Measurements from ENCODE around the gene CEMIP. TPM values are rescaled to one million over a fixed set of nuclear protein-coding genes. Genes with fewer than 3 reads are reported as not detected.

Gene CEMIP
- under 1 TPM; 0.17 to 0.23 TPM for total RNA-seq
- under 1 TPM in 1 of 2 donors, not detected in 1; 0.03 TPM for polyA plus RNA-seq

- Histone ChIP-seq H3K27me3 (ENCODE audit: insufficient read depth, low read length) (peaks cover 22% of the 10 kb centered on the region), H3K4me1 (ENCODE audit: insufficient read depth, low read length) (peaks cover 5% of the 10 kb centered on the region), H3K27ac (ENCODE audit: low read depth, low read length) (no peak within 1 kb of the TSS), H3K36me3 (ENCODE audit: insufficient read depth, low read length) (no peaks in the 10 kb centered on the region), H3K9me3 (ENCODE audit: control insufficient read depth in 1 of 2, low read length in 2 of 2) (no peaks in the 10 kb centered on the region), H3K4me3 (ENCODE audit: low read length in 2 of 2) (no peak within 1 kb of the TSS)
- H3K27me3 Mint-ChIP-seq: peaks cover 9 to 28% of the 10 kb centered on the region in 2 donors
- ChIA-PET CTCF (ENCODE audit: partially characterized antibody) (interaction anchor here (0.6 to 9.1 kb wide), 2 partner anchors 181 to 326 kb away, joined by 3 to 138 read pairs; no protein-coding TSS in a partner anchor), POLR2A (ENCODE audit: partially characterized antibody) (no interaction called here)
- H3K4me3 Mint-ChIP-seq: peak within 1 kb of the TSS in 7 of 8 donors; percentile 35 to 81 (median 76)
- peak in 2 of 5 donors; percentile 9 to 14 for DNase-seq
- no peaks in the 10 kb centered on the region for H3K36me3 Mint-ChIP-seq
- intact Hi-C loops (cut with micrococcal nuclease): no loop called here
- H3K27ac Mint-ChIP-seq: no peak within 1 kb of the TSS
- peaks cover 8 to 25% (median 12%) of the 10 kb centered on the region in 4 donors for H3K4me1 Mint-ChIP-seq
- no peaks in the 10 kb centered on the region for H3K9me3 Mint-ChIP-seq
Measured at GRCh38 chr15:80778964-80779657, at the start of gene CEMIP. CEMIP (plus strand) TSS chr15:80779370; CDS start chr15:80873880, 94,510 bp downstream.

GRCh38 chr15:80730387-80730786, 48.8 kb upstream of the CEMIP start:
- CTCF ChIA-PET (ENCODE audit: partially characterized antibody): no interaction called here
- Mint-ChIP-seq H3K4me1 (peaks cover 0 to 2% (median 0%) of the 10 kb centered on the region in 4 donors), H3K9me3 (peaks cover 0 to 4% (median 2%) of the 10 kb centered on the region in 8 donors), H3K36me3 (peaks cover 0 to 4% of the 10 kb centered on the region in 2 donors), H3K4me3 (no peak overlapping the region), H3K27me3 (no peaks in the 10 kb centered on the region), H3K27ac (no peak overlapping the region)
- intact Hi-C loops (cut with micrococcal nuclease): no loop called here
- Histone ChIP-seq H3K27me3 (ENCODE audit: insufficient read depth, low read length) (no peaks in the 10 kb centered on the region), H3K27ac (ENCODE audit: low read depth, low read length) (no peak overlapping the region), H3K4me1 (ENCODE audit: insufficient read depth, low read length) (no peaks in the 10 kb centered on the region), H3K36me3 (ENCODE audit: insufficient read depth, low read length) (no peaks in the 10 kb centered on the region), H3K4me3 (ENCODE audit: low read length in 2 of 2) (no peak overlapping the region), H3K9me3 (ENCODE audit: control insufficient read depth in 1 of 2, low read length in 2 of 2) (no peaks in the 10 kb centered on the region)
- POLR2A ChIA-PET (ENCODE audit: partially characterized antibody): no interaction called here
- no peak for DNase-seq

GRCh38 chr15:80730926-80731325, 48.2 kb upstream of the CEMIP start:
- no peaks in the 10 kb centered on the region for H3K27me3 ChIP-seq (ENCODE audit: insufficient read depth, low read length)

GRCh38 chr15:80732167-80732566, 47.0 kb upstream of the CEMIP start:
- POLR2A ChIA-PET (ENCODE audit: partially characterized antibody): interaction anchor here (0.8 kb wide), 1 partner anchor 9 kb away, joined by 3 read pairs; no protein-coding TSS in a partner anchor
- H3K27me3 Mint-ChIP-seq: no peaks in the 10 kb centered on the region
- no peaks in the 10 kb centered on the region for H3K4me1 ChIP-seq (ENCODE audit: insufficient read depth, low read length)
- peaks cover 0 to 2% (median 0%) of the 10 kb centered on the region in 4 donors for H3K4me1 Mint-ChIP-seq
- no peaks in the 10 kb centered on the region for H3K36me3 ChIP-seq (ENCODE audit: insufficient read depth, low read length)
- H3K27me3 ChIP-seq (ENCODE audit: insufficient read depth, low read length): no peaks in the 10 kb centered on the region
- no peak overlapping the region for H3K27ac ChIP-seq (ENCODE audit: low read depth, low read length)
- no peaks in the 10 kb centered on the region for H3K9me3 ChIP-seq (ENCODE audit: control insufficient read depth in 1 of 2, low read length in 2 of 2)
- intact Hi-C loops (cut with micrococcal nuclease): no loop called here
- H3K27ac Mint-ChIP-seq: no peak overlapping the region
- H3K36me3 Mint-ChIP-seq: no peaks in the 10 kb centered on the region
- DNase-seq: no peak
- CTCF ChIA-PET (ENCODE audit: partially characterized antibody): no interaction called here
- H3K4me3 ChIP-seq (ENCODE audit: low read length in 2 of 2): no peak overlapping the region
- H3K4me3 Mint-ChIP-seq: no peak overlapping the region
- no peaks in the 10 kb centered on the region for H3K9me3 Mint-ChIP-seq

More at GRCh38 chr15:80730926-80731325, 48.2 kb upstream of the CEMIP start:
- no peaks in the 10 kb centered on the region for H3K4me1 ChIP-seq (ENCODE audit: insufficient read depth, low read length)
- Mint-ChIP-seq H3K27me3 (no peaks in the 10 kb centered on the region), H3K4me1 (peaks cover 0 to 2% (median 0%) of the 10 kb centered on the region in 4 donors), H3K9me3 (peaks cover 0 to 4% (median 2%) of the 10 kb centered on the region in 8 donors), H3K27ac (no peak overlapping the region), H3K36me3 (peaks cover 0 to 4% of the 10 kb centered on the region in 2 donors), H3K4me3 (no peak overlapping the region)
- ChIA-PET CTCF (ENCODE audit: partially characterized antibody) (no interaction called here), POLR2A (ENCODE audit: partially characterized antibody) (interaction anchor here (0.5 kb wide), 1 partner anchor 14 kb away, joined by 3 read pairs; no protein-coding TSS in a partner anchor)
- H3K36me3 ChIP-seq (ENCODE audit: insufficient read depth, low read length): no peaks in the 10 kb centered on the region
- H3K9me3 ChIP-seq (ENCODE audit: control insufficient read depth in 1 of 2, low read length in 2 of 2): no peaks in the 10 kb centered on the region
- H3K27ac ChIP-seq (ENCODE audit: low read depth, low read length): no peak overlapping the region
- H3K4me3 ChIP-seq (ENCODE audit: low read length in 2 of 2): no peak overlapping the region
- intact Hi-C loops (cut with micrococcal nuclease): no loop called here
- no peak for DNase-seq

- no peaks in the 10 kb centered on the region for H3K9me3 Mint-ChIP-seq
- H3K36me3 Mint-ChIP-seq: no peaks in the 10 kb centered on the region
- H3K36me3 ChIP-seq (ENCODE audit: insufficient read depth, low read length): no peaks in the 10 kb centered on the region
- POLR2A ChIA-PET (ENCODE audit: partially characterized antibody): interaction anchor here (0.8 kb wide), 1 partner anchor 10 kb away, joined by 3 read pairs; no protein-coding TSS in a partner anchor
- H3K27ac Mint-ChIP-seq: no peak overlapping the region
- H3K4me1 Mint-ChIP-seq: peaks cover 0 to 2% (median 0%) of the 10 kb centered on the region in 4 donors
- no peaks in the 10 kb centered on the region for H3K27me3 ChIP-seq (ENCODE audit: insufficient read depth, low read length)
- DNase-seq: no peak
- no peaks in the 10 kb centered on the region for H3K4me1 ChIP-seq (ENCODE audit: insufficient read depth, low read length)
- no peak overlapping the region for H3K4me3 Mint-ChIP-seq
- intact Hi-C loops (cut with micrococcal nuclease): no loop called here
- H3K27me3 Mint-ChIP-seq: no peaks in the 10 kb centered on the region
- no peak overlapping the region for H3K4me3 ChIP-seq (ENCODE audit: low read length in 2 of 2)
- CTCF ChIA-PET (ENCODE audit: partially characterized antibody): no interaction called here
- H3K9me3 ChIP-seq (ENCODE audit: control insufficient read depth in 1 of 2, low read length in 2 of 2): no peaks in the 10 kb centered on the region
- H3K27ac ChIP-seq (ENCODE audit: low read depth, low read length): no peak overlapping the region
Measured at GRCh38 chr15:80732818-80733217, 46.4 kb upstream of the CEMIP start.

GRCh38 chr15:80733460-80733859, 45.7 kb upstream of the CEMIP start:
- Histone ChIP-seq H3K36me3 (ENCODE audit: insufficient read depth, low read length) (no peaks in the 10 kb centered on the region), H3K9me3 (ENCODE audit: control insufficient read depth in 1 of 2, low read length in 2 of 2) (no peaks in the 10 kb centered on the region), H3K27ac (ENCODE audit: low read depth, low read length) (no peak overlapping the region), H3K27me3 (ENCODE audit: insufficient read depth, low read length) (no peaks in the 10 kb centered on the region), H3K4me3 (ENCODE audit: low read length in 2 of 2) (no peak overlapping the region), H3K4me1 (ENCODE audit: insufficient read depth, low read length) (no peaks in the 10 kb centered on the region)
- DNase-seq: no peak
- no peak overlapping the region for H3K27ac Mint-ChIP-seq
- CTCF ChIA-PET (ENCODE audit: partially characterized antibody): no interaction called here
- intact Hi-C loops (cut with micrococcal nuclease): no loop called here
- no peaks in the 10 kb centered on the region for H3K36me3 Mint-ChIP-seq
- POLR2A ChIA-PET (ENCODE audit: partially characterized antibody): no interaction called here
- H3K9me3 Mint-ChIP-seq: peaks cover 0 to 2% (median under 1%) of the 10 kb centered on the region in 8 donors
- H3K27me3 Mint-ChIP-seq: no peaks in the 10 kb centered on the region
- H3K4me1 Mint-ChIP-seq: peaks cover 0 to 1% (median under 1%) of the 10 kb centered on the region in 4 donors
- H3K4me3 Mint-ChIP-seq: no peak overlapping the region

- Mint-ChIP-seq H3K27me3 (no peaks in the 10 kb centered on the region), H3K36me3 (no peaks in the 10 kb centered on the region), H3K9me3 (peaks cover 0 to 8% (median 2%) of the 10 kb centered on the region in 8 donors), H3K27ac (no peak overlapping the region), H3K4me1 (peaks cover 0 to 3% (median 0%) of the 10 kb centered on the region in 4 donors), H3K4me3 (no peak overlapping the region)
- no peak overlapping the region for H3K4me3 ChIP-seq (ENCODE audit: low read length in 2 of 2)
- H3K27ac ChIP-seq (ENCODE audit: low read depth, low read length): no peak overlapping the region
- intact Hi-C loops (cut with micrococcal nuclease): no loop called here
- H3K9me3 ChIP-seq (ENCODE audit: control insufficient read depth in 1 of 2, low read length in 2 of 2): no peaks in the 10 kb centered on the region
- POLR2A ChIA-PET (ENCODE audit: partially characterized antibody): no interaction called here
- H3K36me3 ChIP-seq (ENCODE audit: insufficient read depth, low read length): no peaks in the 10 kb centered on the region
- no peaks in the 10 kb centered on the region for H3K4me1 ChIP-seq (ENCODE audit: insufficient read depth, low read length)
- H3K27me3 ChIP-seq (ENCODE audit: insufficient read depth, low read length): no peaks in the 10 kb centered on the region
- CTCF ChIA-PET (ENCODE audit: partially characterized antibody): interaction anchor here (0.9 kb wide), 1 partner anchor 41 kb away, joined by 4 read pairs; no protein-coding TSS in a partner anchor
- DNase-seq: no peak
Measured at GRCh38 chr15:80735344-80735743, 43.8 kb upstream of the CEMIP start.

Measured in CD4-positive, alpha-beta memory T cell (primary cell).